Eye (tissue), 1 donor: Measurements from ENCODE around the gene CACNA1B.

Experiments used
- DNase-seq: peaks from one replicate; pipeline ENCODE4 v3.0.0-alpha.2; 2015

The CACNA1B gene

GRCh38 chr9:137988051-137988450 is 110.5 kb downstream of the CACNA1B start:
- DNase-seq: no peak

- DNase-seq: no peak
These were observed 111.1 kb downstream of the CACNA1B start for GRCh38 chr9:137988701-137989100.

GRCh38 chr9:137989156-137989555 is 111.6 kb downstream of the CACNA1B start:
- no peak for DNase-seq

GRCh38 chr9:137989999-137990715 is 112.6 kb downstream of the CACNA1B start:
- no peak for DNase-seq

- no peak for DNase-seq
These were observed 126.1 kb downstream of the CACNA1B start for GRCh38 chr9:138003485-138004190.

- DNase-seq: no peak
These were observed 129.1 kb downstream of the CACNA1B start for GRCh38 chr9:138006576-138007233.

- DNase-seq: no peak
These were observed 130.0 kb downstream of the CACNA1B start for GRCh38 chr9:138007566-138007917.

- DNase-seq: no peak
These were observed 130.6 kb downstream of the CACNA1B start for GRCh38 chr9:138007918-138008841.

- no peak for DNase-seq
These were observed 131.6 kb downstream of the CACNA1B start for GRCh38 chr9:138009016-138009802.

- DNase-seq: peak; percentile 82
These were observed 132.5 kb downstream of the CACNA1B start for GRCh38 chr9:138009803-138010690.

- no peak for DNase-seq
These were observed 133.3 kb downstream of the CACNA1B start for GRCh38 chr9:138010861-138011260.

- no peak for DNase-seq
These were observed 134.4 kb downstream of the CACNA1B start for GRCh38 chr9:138011951-138012500.

GRCh38 chr9:138013273-138013672 is 135.7 kb downstream of the CACNA1B start:
- no peak for DNase-seq

GRCh38 chr9:138013836-138014562 is 136.4 kb downstream of the CACNA1B start:
- no peak for DNase-seq

- no peak for DNase-seq
These were observed 137.0 kb downstream of the CACNA1B start for GRCh38 chr9:138014563-138014945.

GRCh38 chr9:138015021-138015829 is 137.6 kb downstream of the CACNA1B start:
- no peak for DNase-seq

- no peak for DNase-seq
These were observed 139.0 kb downstream of the CACNA1B start for GRCh38 chr9:138016406-138017187.

GRCh38 chr9:138017200-138017599 is 139.6 kb downstream of the CACNA1B start:
- no peak for DNase-seq
